SK-N-SH treated with all-trans-retinoic acid at 6 μM for 48 hours (cell line): ENCODE data around the gene ZNF444.

Experiments
- ARNTL ChIP-seq: fragments of 450-650 bp; formaldehyde crosslinking; IDR thresholded peaks from 2 replicates; pipeline ENCODE4 v1.5.0; 2020; ENCODE audit warnings: low read depth, mild to moderate bottlenecking, moderate library complexity, borderline replicate concordance
- BACH2 ChIP-seq: fragments of 250-450 bp; sonication (Bioruptor Pico); IDR thresholded peaks from 2 replicates; pipeline ENCODE4 v1.9.0; 2021; ENCODE audit warnings: mild to moderate bottlenecking, borderline replicate concordance
- CSDC2 ChIP-seq: fragments of 250-450 bp; sonication (Bioruptor Pico); IDR thresholded peaks from 2 replicates; pipeline ENCODE4 v1.5.0; 2020; ENCODE audit warnings: mild to moderate bottlenecking, moderate library complexity
- GLIS3 ChIP-seq: fragments of 250-450 bp; sonication (Bioruptor Pico); IDR thresholded peaks from 2 replicates; pipeline ENCODE4 v1.5.0; 2020; ENCODE audit warnings: mild to moderate bottlenecking, moderate library complexity
- SNAI2 ChIP-seq: fragments of 250-450 bp; sonication (Bioruptor Pico); IDR thresholded peaks from 2 replicates; pipeline ENCODE4 v1.5.0; 2020; ENCODE audit warnings: mild to moderate bottlenecking, moderate library complexity
- TOX ChIP-seq: fragments of 250-450 bp; sonication (Bioruptor Pico); IDR thresholded peaks from 2 replicates; pipeline ENCODE4 v1.8.0; 2021; ENCODE audit warnings: mild to moderate bottlenecking, moderate library complexity, borderline replicate concordance
- ZFP3 ChIP-seq: fragments of 250-450 bp; sonication (Bioruptor Pico); IDR thresholded peaks from 2 replicates; pipeline ENCODE4 v1.5.0; 2020; ENCODE audit warnings: mild to moderate bottlenecking, moderate library complexity
- ZFP30 ChIP-seq: fragments of 450-650 bp; formaldehyde crosslinking; IDR thresholded peaks from 2 replicates; pipeline ENCODE4 v1.5.0; 2022; ENCODE audit warnings: mild to moderate bottlenecking, moderate library complexity
- ZNF70 ChIP-seq: fragments of 450-650 bp; formaldehyde crosslinking; IDR thresholded peaks from 2 replicates; pipeline ENCODE4 v1.5.0; 2020; ENCODE audit warnings: mild to moderate bottlenecking, moderate library complexity
- ZNF8 ChIP-seq: fragments of 450-650 bp; formaldehyde crosslinking; IDR thresholded peaks from 2 replicates; pipeline ENCODE4 v1.5.0; 2020; ENCODE audit warnings: mild to moderate bottlenecking, moderate library complexity
- TF ChIP-seq, protein P1 (sequence below): fragments of 250-450 bp; sonication (Bioruptor Pico); IDR thresholded peaks from 2 replicates; pipeline ENCODE4 v1.8.0; 2020; ENCODE audit warnings: mild to moderate bottlenecking, moderate library complexity, borderline replicate concordance
- TF ChIP-seq, protein P2 (sequence below): fragments of 250-450 bp; sonication (Bioruptor Pico); IDR thresholded peaks from 2 replicates; pipeline ENCODE4 v1.5.1; 2020; ENCODE audit warnings: low read depth, mild to moderate bottlenecking, moderate library complexity

DNA sequence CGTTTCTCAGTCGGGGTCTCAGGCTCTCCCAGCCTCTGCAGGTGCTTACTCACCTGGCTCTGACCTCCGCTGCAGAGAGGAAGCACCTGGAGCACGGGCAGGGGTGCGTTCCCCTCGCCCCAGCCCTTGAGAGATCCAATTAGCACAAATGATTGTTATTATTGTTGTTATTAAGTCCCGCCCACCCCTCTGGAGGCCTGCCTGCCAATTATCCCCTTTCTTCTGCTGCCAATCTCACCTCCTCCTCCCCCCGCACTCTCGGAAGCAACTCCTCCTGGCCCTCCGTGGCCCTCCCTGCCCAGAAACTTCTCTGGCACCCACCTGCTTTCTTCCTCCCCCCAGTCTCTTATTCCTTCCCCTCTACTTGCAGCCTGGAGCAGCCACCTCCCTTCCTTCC is 28.8 kb upstream of the ZNF444 start:
- TF ChIP-seq, protein P1, sequence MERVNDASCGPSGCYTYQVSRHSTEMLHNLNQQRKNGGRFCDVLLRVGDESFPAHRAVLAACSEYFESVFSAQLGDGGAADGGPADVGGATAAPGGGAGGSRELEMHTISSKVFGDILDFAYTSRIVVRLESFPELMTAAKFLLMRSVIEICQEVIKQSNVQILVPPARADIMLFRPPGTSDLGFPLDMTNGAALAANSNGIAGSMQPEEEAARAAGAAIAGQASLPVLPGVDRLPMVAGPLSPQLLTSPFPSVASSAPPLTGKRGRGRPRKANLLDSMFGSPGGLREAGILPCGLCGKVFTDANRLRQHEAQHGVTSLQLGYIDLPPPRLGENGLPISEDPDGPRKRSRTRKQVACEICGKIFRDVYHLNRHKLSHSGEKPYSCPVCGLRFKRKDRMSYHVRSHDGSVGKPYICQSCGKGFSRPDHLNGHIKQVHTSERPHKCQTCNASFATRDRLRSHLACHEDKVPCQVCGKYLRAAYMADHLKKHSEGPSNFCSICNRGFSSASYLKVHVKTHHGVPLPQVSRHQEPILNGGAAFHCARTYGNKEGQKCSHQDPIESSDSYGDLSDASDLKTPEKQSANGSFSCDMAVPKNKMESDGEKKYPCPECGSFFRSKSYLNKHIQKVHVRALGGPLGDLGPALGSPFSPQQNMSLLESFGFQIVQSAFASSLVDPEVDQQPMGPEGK (CRISPR knock-in tag) = no peak
- TF ChIP-seq ZNF70 (CRISPR knock-in tag) = no peak
- no peak for TF ChIP-seq ZFP3 (CRISPR knock-in tag)
- TF ChIP-seq, protein P2, sequence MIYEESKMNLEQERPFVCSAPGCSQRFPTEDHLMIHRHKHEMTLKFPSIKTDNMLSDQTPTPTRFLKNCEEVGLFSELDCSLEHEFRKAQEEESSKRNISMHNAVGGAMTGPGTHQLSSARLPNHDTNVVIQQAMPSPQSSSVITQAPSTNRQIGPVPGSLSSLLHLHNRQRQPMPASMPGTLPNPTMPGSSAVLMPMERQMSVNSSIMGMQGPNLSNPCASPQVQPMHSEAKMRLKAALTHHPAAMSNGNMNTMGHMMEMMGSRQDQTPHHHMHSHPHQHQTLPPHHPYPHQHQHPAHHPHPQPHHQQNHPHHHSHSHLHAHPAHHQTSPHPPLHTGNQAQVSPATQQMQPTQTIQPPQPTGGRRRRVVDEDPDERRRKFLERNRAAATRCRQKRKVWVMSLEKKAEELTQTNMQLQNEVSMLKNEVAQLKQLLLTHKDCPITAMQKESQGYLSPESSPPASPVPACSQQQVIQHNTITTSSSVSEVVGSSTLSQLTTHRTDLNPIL (CRISPR knock-in tag) = no peak
- TF ChIP-seq ZFP30 = no peak
- TF ChIP-seq ARNTL (CRISPR knock-in tag) = no peak
- TF ChIP-seq BACH2 (CRISPR knock-in tag) = no peak
- no peak for TF ChIP-seq CSDC2 (CRISPR knock-in tag)
- TF ChIP-seq TOX (CRISPR knock-in tag) = no peak
- no peak for TF ChIP-seq GLIS3 (CRISPR knock-in tag)
- no peak for TF ChIP-seq SNAI2 (CRISPR knock-in tag)
- TF ChIP-seq ZNF8 (CRISPR knock-in tag) = no peak
